ENCODE measurements around the gene PDZD4. TPM values are rescaled to one million over a fixed set of nuclear protein-coding genes. Genes with fewer than 3 reads are reported as not detected.

Gene PDZD4
- total and polyA plus RNA-seq, 4 donors = 49.2 to 243 (median 142) TPM

- Histone ChIP-seq H3K27me3 (ENCODE audit: control insufficient read depth, insufficient read depth, low read length) (no peaks in the 10 kb centered on the region), H3K4me1 (ENCODE audit: control insufficient read depth, insufficient read depth, low read length) (peaks cover 14% of the 10 kb centered on the region), H3K36me3 (ENCODE audit: control insufficient read depth, insufficient read depth, low read length) (peaks cover 82% of the 10 kb centered on the region), H3K27ac (ENCODE audit: low read depth, low read length) (no peak overlapping the region), H3K4me3 (ENCODE audit: low read depth, low read length) (no peak overlapping the region), H3K9me3 (ENCODE audit: control insufficient read depth, insufficient read depth, low read length) (no peaks in the 10 kb centered on the region)
- WGBS (ENCODE audit: insufficient coverage) = 93% methylated on average over 38 of the region's 42 CpGs
- no peak for DNase-seq (ENCODE audit: low read depth in 4 of 6, low spot score in 6 of 6)
These were observed 54.8 kb downstream of the PDZD4 start for GRCh38 chrX:153775293-153776119.

- peaks cover 14% of the 10 kb centered on the region for H3K4me1 ChIP-seq (ENCODE audit: control insufficient read depth, insufficient read depth, low read length)
- H3K9me3 ChIP-seq (ENCODE audit: control insufficient read depth, insufficient read depth, low read length) = no peaks in the 10 kb centered on the region
- no peak overlapping the region for H3K4me3 ChIP-seq (ENCODE audit: low read depth, low read length)
- peaks cover 86% of the 10 kb centered on the region for H3K36me3 ChIP-seq (ENCODE audit: control insufficient read depth, insufficient read depth, low read length)
- no peaks in the 10 kb centered on the region for H3K27me3 ChIP-seq (ENCODE audit: control insufficient read depth, insufficient read depth, low read length)
- WGBS (ENCODE audit: insufficient coverage) = 94% methylated on average over 31 of the region's 37 CpGs
- DNase-seq (ENCODE audit: low read depth in 4 of 6, low spot score in 6 of 6) = no peak
- H3K27ac ChIP-seq (ENCODE audit: low read depth, low read length) = no peak overlapping the region
These were observed 55.6 kb downstream of the PDZD4 start for GRCh38 chrX:153774576-153775292.

GRCh38 chrX:153773741-153774575 lies 56.4 kb downstream of the PDZD4 start:
- no peak for DNase-seq (ENCODE audit: low read depth in 4 of 6, low spot score in 6 of 6)
- H3K9me3 ChIP-seq (ENCODE audit: control insufficient read depth, insufficient read depth, low read length) = no peaks in the 10 kb centered on the region
- H3K36me3 ChIP-seq (ENCODE audit: control insufficient read depth, insufficient read depth, low read length) = peaks cover 94% of the 10 kb centered on the region
- H3K4me1 ChIP-seq (ENCODE audit: control insufficient read depth, insufficient read depth, low read length) = peaks cover 20% of the 10 kb centered on the region
- WGBS (ENCODE audit: insufficient coverage) = 90% methylated on average over 48 of the region's 48 CpGs
- H3K27ac ChIP-seq (ENCODE audit: low read depth, low read length) = no peak overlapping the region
- H3K4me3 ChIP-seq (ENCODE audit: low read depth, low read length) = no peak overlapping the region
- H3K27me3 ChIP-seq (ENCODE audit: control insufficient read depth, insufficient read depth, low read length) = no peaks in the 10 kb centered on the region

- WGBS (ENCODE audit: insufficient coverage) = 96% methylated on average over 22 of the region's 23 CpGs
- H3K4me1 ChIP-seq (ENCODE audit: control insufficient read depth, insufficient read depth, low read length) = peaks cover 28% of the 10 kb centered on the region
- H3K9me3 ChIP-seq (ENCODE audit: control insufficient read depth, insufficient read depth, low read length) = no peaks in the 10 kb centered on the region
- no peak overlapping the region for H3K27ac ChIP-seq (ENCODE audit: low read depth, low read length)
- no peak for DNase-seq (ENCODE audit: low read depth in 4 of 6, low spot score in 6 of 6)
- H3K36me3 ChIP-seq (ENCODE audit: control insufficient read depth, insufficient read depth, low read length) = peaks cover 94% of the 10 kb centered on the region
- no peaks in the 10 kb centered on the region for H3K27me3 ChIP-seq (ENCODE audit: control insufficient read depth, insufficient read depth, low read length)
- no peak overlapping the region for H3K4me3 ChIP-seq (ENCODE audit: low read depth, low read length)
These were observed 57.1 kb downstream of the PDZD4 start for GRCh38 chrX:153773218-153773611.

- H3K4me3 ChIP-seq (ENCODE audit: low read depth, low read length) = no peak overlapping the region
- no peaks in the 10 kb centered on the region for H3K9me3 ChIP-seq (ENCODE audit: control insufficient read depth, insufficient read depth, low read length)
- peaks cover 34% of the 10 kb centered on the region for H3K4me1 ChIP-seq (ENCODE audit: control insufficient read depth, insufficient read depth, low read length)
- H3K36me3 ChIP-seq (ENCODE audit: control insufficient read depth, insufficient read depth, low read length) = peaks cover 94% of the 10 kb centered on the region
- 76% methylated on average over 17 of the region's 21 CpGs for WGBS (ENCODE audit: insufficient coverage)
- H3K27me3 ChIP-seq (ENCODE audit: control insufficient read depth, insufficient read depth, low read length) = no peaks in the 10 kb centered on the region
- DNase-seq (ENCODE audit: low read depth in 4 of 6, low spot score in 6 of 6) = no peak
- H3K27ac ChIP-seq (ENCODE audit: low read depth, low read length) = no peak overlapping the region
These were observed 57.8 kb downstream of the PDZD4 start for GRCh38 chrX:153772316-153773217.

GRCh38 chrX:153771415-153772315 lies 58.7 kb downstream of the PDZD4 start:
- Histone ChIP-seq H3K4me1 (ENCODE audit: control insufficient read depth, insufficient read depth, low read length) (peaks cover 43% of the 10 kb centered on the region), H3K27ac (ENCODE audit: low read depth, low read length) (no peak overlapping the region), H3K36me3 (ENCODE audit: control insufficient read depth, insufficient read depth, low read length) (peaks cover 93% of the 10 kb centered on the region), H3K9me3 (ENCODE audit: control insufficient read depth, insufficient read depth, low read length) (no peaks in the 10 kb centered on the region), H3K4me3 (ENCODE audit: low read depth, low read length) (no peak overlapping the region), H3K27me3 (ENCODE audit: control insufficient read depth, insufficient read depth, low read length) (no peaks in the 10 kb centered on the region)
- no peak for DNase-seq (ENCODE audit: low read depth in 4 of 6, low spot score in 6 of 6)
- WGBS (ENCODE audit: insufficient coverage) = 85% methylated on average over 35 of the region's 37 CpGs

- DNase-seq (ENCODE audit: low read depth in 4 of 6, low spot score in 6 of 6) = no peak
- 86% methylated on average over 17 of the region's 18 CpGs for WGBS (ENCODE audit: insufficient coverage)
- Histone ChIP-seq H3K27me3 (ENCODE audit: control insufficient read depth, insufficient read depth, low read length) (no peaks in the 10 kb centered on the region), H3K36me3 (ENCODE audit: control insufficient read depth, insufficient read depth, low read length) (peaks cover 95% of the 10 kb centered on the region), H3K9me3 (ENCODE audit: control insufficient read depth, insufficient read depth, low read length) (no peaks in the 10 kb centered on the region), H3K27ac (ENCODE audit: low read depth, low read length) (no peak overlapping the region), H3K4me1 (ENCODE audit: control insufficient read depth, insufficient read depth, low read length) (peaks cover 50% of the 10 kb centered on the region), H3K4me3 (ENCODE audit: low read depth, low read length) (no peak overlapping the region)
These were observed 59.5 kb downstream of the PDZD4 start for GRCh38 chrX:153770601-153771414.

Measured in spinal cord (tissue), 10 donors.